SU-DHL-6 (cell line): ENCODE results near the gene GPR137.

Experiments used
- H2AFZ ChIP-seq: fragments of 200-600 bp; sonication (generic); 2 replicates; pipeline ENCODE4 v1.6.1; 2014; ENCODE audit warnings: low read depth, mild to moderate bottlenecking, moderate library complexity, mixed read lengths, antibody characterized with exemption, low read length; ENCODE audit not compliant: severe bottlenecking
- H3F3A ChIP-seq: fragments of 200-600 bp; shearing (Covaris generic); 2 replicates; pipeline ENCODE4 v1.6.0; 2016; ENCODE audit warnings: antibody characterized with exemption, mild to moderate bottlenecking; ENCODE audit not compliant: insufficient read depth
- H3K27ac ChIP-seq: fragments of 200-600 bp; sonication (generic); 2 replicates; pipeline ENCODE4 v1.5.1; 2016; ENCODE audit warnings: low read depth, mild to moderate bottlenecking, low read length, moderate library complexity, mixed read lengths
- H3K27me3 ChIP-seq: fragments of 200-600 bp; sonication (generic), shearing (Covaris generic); 2 replicates; pipeline ENCODE4 v1.6.0; 2014; ENCODE audit warnings: mild to moderate bottlenecking, low read length
- H3K36me3 ChIP-seq: fragments of 200-600 bp; sonication (generic); 2 replicates; pipeline ENCODE4 v1.6.1; 2014; ENCODE audit warnings: mild to moderate bottlenecking, low read length, mixed read lengths
- H3K4me2 ChIP-seq: fragments of 300-600, 200-600 bp; shearing (Covaris generic), sonication (generic); 2 replicates; pipeline ENCODE4 v1.6.0; 2014; ENCODE audit warnings: low read length, low read depth, mild to moderate bottlenecking; ENCODE audit not compliant: poor library complexity, severe bottlenecking
- H3K4me3 ChIP-seq: fragments of 200-600 bp; sonication (generic); 2 replicates; pipeline ENCODE4 v1.5.1; 2014; ENCODE audit warnings: antibody characterized with exemption, low read length, mild to moderate bottlenecking, mixed read lengths; ENCODE audit not compliant: insufficient read depth, poor library complexity, severe bottlenecking
- H3K79me2 ChIP-seq: fragments of 200-600 bp; sonication (generic); 2 replicates; pipeline ENCODE4 v1.6.1; 2014; ENCODE audit warnings: mild to moderate bottlenecking, low read length, moderate library complexity; ENCODE audit not compliant: insufficient read depth
- H3K9ac ChIP-seq: fragments of 200-600 bp; sonication (generic); 2 replicates; pipeline ENCODE4 v1.7.0; 2014; ENCODE audit warnings: mild to moderate bottlenecking, low read length
- H3K9me2 ChIP-seq: fragments of 200-600 bp; sonication (generic); replicated peaks from 2 replicates; pipeline ENCODE4 v1.6.1; 2014; ENCODE audit warnings: low read length; ENCODE audit not compliant: insufficient read depth
- H3K9me3 ChIP-seq: fragments of 200-600 bp; sonication (generic); 2 replicates; pipeline ENCODE4 v1.6.1; 2014; ENCODE audit warnings: low read length, mixed read lengths; ENCODE audit not compliant: insufficient read depth
- H4K20me1 ChIP-seq: fragments of 200-600 bp; sonication (generic); 2 replicates; pipeline ENCODE4 v1.6.1; 2014; ENCODE audit warnings: low read depth, mild to moderate bottlenecking, antibody characterized with exemption, low read length, moderate library complexity, mixed read lengths
- CTCF ChIP-seq: fragments of 200-600 bp; sonication (generic); IDR thresholded peaks from one replicate; pipeline ENCODE4 v1.5.1; 2017; ENCODE audit warnings: antibody characterized with exemption, mild to moderate bottlenecking, low read length, moderate library complexity; ENCODE audit not compliant: insufficient read depth, poor library complexity, severe bottlenecking
- EZH2phosphoT487 ChIP-seq: fragments of 200-600 bp; sonication (generic), shearing (Covaris generic); conservative IDR thresholded peaks from 2 replicates; pipeline ENCODE4 v1.6.1; 2018; ENCODE audit warnings: mild to moderate bottlenecking, antibody characterized with exemption, low read length, moderate library complexity, mixed read lengths

The GPR137 gene

GRCh38 chr11:64291752-64292459 lies 6.3 kb downstream of the GPR137 start:
- Histone ChIP-seq H3K9me3 (no peaks in the 10 kb centered on the region), H3K4me3 (no peak overlapping the region), H3K9ac (no peak overlapping the region), H3K27me3 (no peaks in the 10 kb centered on the region), H2AFZ (no peak overlapping the region), H3K9me2 (no peaks in the 10 kb centered on the region), H3K79me2 (no peaks in the 10 kb centered on the region), H4K20me1 (no peaks in the 10 kb centered on the region), H3K4me2 (no peak overlapping the region), H3K36me3 (no peaks in the 10 kb centered on the region), H3K27ac (no peak overlapping the region), H3F3A (no peaks in the 10 kb centered on the region)
- TF ChIP-seq CTCF (no peak), EZH2phosphoT487 (no peak)

- TF ChIP-seq EZH2phosphoT487 (no peak), CTCF (no peak)
- Histone ChIP-seq H3K4me3 (no peak overlapping the region), H2AFZ (no peak overlapping the region), H3K9me3 (no peaks in the 10 kb centered on the region), H3K27ac (no peak overlapping the region), H4K20me1 (no peaks in the 10 kb centered on the region), H3F3A (no peaks in the 10 kb centered on the region), H3K27me3 (no peaks in the 10 kb centered on the region), H3K4me2 (no peak overlapping the region), H3K36me3 (no peaks in the 10 kb centered on the region), H3K79me2 (no peaks in the 10 kb centered on the region), H3K9ac (no peak overlapping the region), H3K9me2 (no peaks in the 10 kb centered on the region)
These were observed 7.0 kb downstream of the GPR137 start for GRCh38 chr11:64292460-64293254.

GRCh38 chr11:64294774-64295173 lies 9.1 kb downstream of the GPR137 start:
- Histone ChIP-seq H3K4me2 (no peak overlapping the region), H3K9ac (no peak overlapping the region), H2AFZ (no peak overlapping the region), H3K9me3 (no peaks in the 10 kb centered on the region), H3K36me3 (no peaks in the 10 kb centered on the region), H3K9me2 (no peaks in the 10 kb centered on the region), H3K27me3 (no peaks in the 10 kb centered on the region), H3K79me2 (no peaks in the 10 kb centered on the region), H4K20me1 (no peaks in the 10 kb centered on the region), H3K27ac (no peak overlapping the region), H3F3A (no peaks in the 10 kb centered on the region), H3K4me3 (no peak overlapping the region)
- TF ChIP-seq CTCF (no peak), EZH2phosphoT487 (no peak)
